Muscle layer of colon (tissue), 2 donors: ENCODE data around the gene CPSF7.

ENCODE experiments used
- H3K27ac ChIP-seq: one replicate; pipeline ENCODE4 v1.7.0; 2013; ENCODE audit warnings: low read depth, mild to moderate bottlenecking, low read length, moderate library complexity
- H3K27me3 ChIP-seq, 2 donors: one replicate each; pipeline ENCODE4 v1.7.0; 2013; ENCODE audit warnings: low read length in 2 of 2, mild to moderate bottlenecking in 2 of 2; ENCODE audit not compliant: insufficient read depth in 2 of 2, control insufficient read depth in 1 of 2
- H3K36me3 ChIP-seq: one replicate; pipeline ENCODE4 v1.7.0; 2013; ENCODE audit warnings: mild to moderate bottlenecking, low read length; ENCODE audit not compliant: insufficient read depth
- H3K4me1 ChIP-seq: one replicate; pipeline ENCODE4 v1.7.0; 2013; ENCODE audit warnings: mild to moderate bottlenecking, low read length; ENCODE audit not compliant: insufficient read depth
- H3K4me3 ChIP-seq, 2 donors: one replicate each; pipeline ENCODE4 v1.7.0; 2013; ENCODE audit warnings: low read length in 2 of 2, low read depth in 1 of 2, mild to moderate bottlenecking in 1 of 2, moderate library complexity in 1 of 2
- H3K9ac ChIP-seq: one replicate; pipeline ENCODE4 v1.7.0; 2013; ENCODE audit warnings: low read length
- H3K9me3 ChIP-seq: one replicate; pipeline ENCODE4 v1.7.0; 2013; ENCODE audit warnings: mild to moderate bottlenecking, low read length
- donor health status: abdominal sarcoma.
- donor health status: Adenocarcinoma of cecum.

The CPSF7 gene

DNA sequence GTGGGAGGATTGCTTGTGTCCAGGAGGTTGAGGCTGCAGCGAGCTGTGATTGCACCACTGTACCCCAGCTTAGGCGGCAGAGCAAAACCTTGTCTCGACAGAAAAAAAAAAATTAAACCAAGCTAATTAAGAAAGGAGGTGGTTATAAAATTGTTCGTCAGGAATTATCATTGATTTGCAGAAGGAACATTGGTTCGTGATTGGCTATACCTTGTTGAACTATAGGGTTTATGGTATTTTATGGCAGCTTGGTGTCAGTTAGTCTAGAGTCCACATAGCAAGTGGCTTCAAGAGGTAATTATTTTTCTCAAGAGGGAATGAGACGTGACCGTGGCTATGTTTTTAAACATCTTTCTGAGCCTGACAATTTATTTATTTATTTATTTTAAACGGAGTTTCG lies 48.9 kb downstream of the CPSF7 start:
- H3K9me3 ChIP-seq: no peaks in the 10 kb centered on the region
- no peak overlapping the region for H3K4me3 ChIP-seq
- no peaks in the 10 kb centered on the region for H3K27me3 ChIP-seq
- H3K9ac ChIP-seq: no peak overlapping the region
- H3K27ac ChIP-seq: no peak overlapping the region
- peaks cover 4% of the 10 kb centered on the region for H3K4me1 ChIP-seq
- H3K36me3 ChIP-seq: no peaks in the 10 kb centered on the region

- Histone ChIP-seq H3K9ac (no peak overlapping the region), H3K9me3 (no peaks in the 10 kb centered on the region), H3K27ac (no peak overlapping the region), H3K4me3 (no peak overlapping the region), H3K36me3 (no peaks in the 10 kb centered on the region), H3K27me3 (no peaks in the 10 kb centered on the region), H3K4me1 (no peaks in the 10 kb centered on the region)
Measured at GRCh38 chr11:61378713-61379313, 51.0 kb downstream of the CPSF7 start.

DNA sequence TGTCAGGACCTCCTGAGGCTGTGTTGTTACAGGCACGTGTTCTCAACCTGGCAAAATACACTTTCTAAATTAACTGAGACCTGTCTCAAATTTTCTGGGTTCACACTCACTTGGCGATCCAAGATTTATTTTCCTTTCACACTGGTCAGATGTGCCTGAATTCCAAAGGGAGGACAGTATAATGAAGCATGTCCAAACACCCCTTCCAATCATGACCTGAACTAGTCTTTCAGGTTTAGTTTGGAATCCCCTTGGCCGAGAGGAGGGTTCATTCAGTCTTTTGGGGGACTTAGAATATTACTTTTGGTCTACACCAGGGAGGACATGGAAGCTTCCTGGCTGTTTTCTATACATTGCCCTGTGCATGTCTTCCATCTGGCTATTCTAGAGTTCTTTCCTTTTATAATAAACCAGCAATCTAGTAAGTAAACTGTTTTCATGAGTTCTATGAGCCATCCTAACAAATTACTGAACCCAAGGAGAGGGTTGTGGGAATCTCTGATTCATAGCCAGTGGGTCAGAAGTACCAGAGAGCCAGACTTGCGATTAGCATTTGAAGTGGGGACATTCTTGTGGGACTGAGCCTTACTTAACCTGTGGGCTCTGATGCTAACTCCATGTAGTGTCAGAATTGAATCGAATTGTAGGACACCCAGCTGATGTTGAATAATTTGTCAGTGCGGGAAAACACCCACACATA lies 52.2 kb downstream of the CPSF7 start:
- H3K27ac ChIP-seq: no peak overlapping the region
- no peaks in the 10 kb centered on the region for H3K27me3 ChIP-seq
- H3K9ac ChIP-seq: no peak overlapping the region

GRCh38 chr11:61375761-61376108 lies 54.0 kb downstream of the CPSF7 start:
- no peak overlapping the region for H3K4me3 ChIP-seq
- H3K4me1 ChIP-seq: no peaks in the 10 kb centered on the region
- H3K9ac ChIP-seq: no peak overlapping the region
- no peak overlapping the region for H3K27ac ChIP-seq
- no peaks in the 10 kb centered on the region for H3K27me3 ChIP-seq
- no peaks in the 10 kb centered on the region for H3K9me3 ChIP-seq
- H3K36me3 ChIP-seq: no peaks in the 10 kb centered on the region

More for the DNA sequence above, 52.2 kb downstream of the CPSF7 start:
- Histone ChIP-seq H3K4me1 (no peaks in the 10 kb centered on the region), H3K9me3 (no peaks in the 10 kb centered on the region), H3K36me3 (no peaks in the 10 kb centered on the region), H3K4me3 (no peak overlapping the region)

DNA sequence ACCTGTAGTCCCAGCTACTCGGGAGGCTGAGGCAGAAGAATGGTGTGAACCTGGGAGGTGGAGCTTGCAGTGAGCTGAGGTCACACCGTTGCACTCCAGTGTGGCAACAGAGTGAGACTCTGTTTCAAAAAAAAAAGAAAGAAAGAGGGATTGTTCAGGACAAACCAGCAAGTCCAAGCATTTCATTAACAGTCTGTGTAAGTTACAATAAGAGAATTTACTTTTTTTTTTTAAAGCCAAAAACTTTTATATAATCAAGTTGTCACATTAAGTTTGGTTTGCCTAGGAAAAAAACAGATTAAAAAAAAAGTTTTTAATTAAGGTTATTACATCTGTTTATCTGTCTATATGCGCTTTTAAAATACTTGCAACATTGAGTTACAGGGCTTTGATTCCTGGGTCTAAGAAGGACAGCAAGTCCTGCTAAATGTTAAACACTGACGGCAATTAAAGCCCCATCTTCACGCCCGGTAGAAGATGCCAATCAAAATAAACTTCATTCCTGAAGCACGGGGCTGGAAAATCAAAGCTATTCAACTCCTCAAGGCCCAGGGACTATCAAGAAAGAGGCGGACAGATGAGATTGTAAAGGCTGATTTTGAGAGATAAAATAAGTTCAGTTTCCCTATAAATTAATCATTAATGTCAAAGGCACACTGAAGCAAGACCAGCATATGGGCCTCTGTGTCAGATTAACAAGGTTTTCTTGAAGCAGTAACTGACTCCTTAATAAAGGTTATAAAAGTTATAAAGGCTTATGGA lies 56.9 kb downstream of the CPSF7 start:
- H3K27me3 ChIP-seq: no peaks in the 10 kb centered on the region
- peaks cover 24% of the 10 kb centered on the region for H3K36me3 ChIP-seq
- no peaks in the 10 kb centered on the region for H3K4me1 ChIP-seq
- H3K9me3 ChIP-seq: no peaks in the 10 kb centered on the region
- no peak overlapping the region for H3K4me3 ChIP-seq
- no peak overlapping the region for H3K9ac ChIP-seq
- H3K27ac ChIP-seq: no peak overlapping the region

DNA sequence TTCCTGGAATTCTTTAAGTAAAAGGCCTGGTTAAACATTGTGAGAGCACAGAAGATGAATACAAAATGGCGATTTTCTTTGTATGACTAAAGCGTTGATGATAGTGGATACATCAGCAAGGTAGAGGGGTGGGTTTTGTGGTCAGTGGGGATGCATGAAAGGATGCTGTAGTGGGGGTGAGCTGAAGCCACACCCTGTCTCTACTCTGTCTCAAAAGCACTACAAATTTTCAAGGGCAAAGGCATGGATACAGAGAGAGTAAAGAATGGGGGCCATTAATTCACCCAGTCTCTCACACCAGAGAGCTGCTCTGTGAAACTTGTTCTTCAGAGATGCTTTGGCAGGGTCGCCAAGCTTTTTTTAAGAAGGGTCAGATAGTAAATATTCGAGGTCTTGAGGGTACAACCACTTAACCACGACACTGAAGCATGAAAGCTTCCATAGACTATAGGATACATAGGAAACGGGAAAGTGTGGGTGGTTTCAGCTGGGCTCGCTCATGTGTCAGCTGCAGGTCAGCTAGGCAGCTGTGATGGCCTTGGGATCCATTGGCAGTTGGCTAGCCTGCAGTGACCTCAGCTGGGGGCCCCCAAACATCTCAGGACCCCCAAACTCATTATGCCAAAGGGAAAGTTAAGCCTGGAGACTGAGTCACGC lies 59.3 kb downstream of the CPSF7 start:
- no peaks in the 10 kb centered on the region for H3K27me3 ChIP-seq
- no peak overlapping the region for H3K9ac ChIP-seq
- H3K9me3 ChIP-seq: no peaks in the 10 kb centered on the region
- no peaks in the 10 kb centered on the region for H3K4me1 ChIP-seq
- no peak overlapping the region for H3K27ac ChIP-seq
- H3K4me3 ChIP-seq: no peak overlapping the region
- H3K36me3 ChIP-seq: peaks cover 48% of the 10 kb centered on the region

DNA sequence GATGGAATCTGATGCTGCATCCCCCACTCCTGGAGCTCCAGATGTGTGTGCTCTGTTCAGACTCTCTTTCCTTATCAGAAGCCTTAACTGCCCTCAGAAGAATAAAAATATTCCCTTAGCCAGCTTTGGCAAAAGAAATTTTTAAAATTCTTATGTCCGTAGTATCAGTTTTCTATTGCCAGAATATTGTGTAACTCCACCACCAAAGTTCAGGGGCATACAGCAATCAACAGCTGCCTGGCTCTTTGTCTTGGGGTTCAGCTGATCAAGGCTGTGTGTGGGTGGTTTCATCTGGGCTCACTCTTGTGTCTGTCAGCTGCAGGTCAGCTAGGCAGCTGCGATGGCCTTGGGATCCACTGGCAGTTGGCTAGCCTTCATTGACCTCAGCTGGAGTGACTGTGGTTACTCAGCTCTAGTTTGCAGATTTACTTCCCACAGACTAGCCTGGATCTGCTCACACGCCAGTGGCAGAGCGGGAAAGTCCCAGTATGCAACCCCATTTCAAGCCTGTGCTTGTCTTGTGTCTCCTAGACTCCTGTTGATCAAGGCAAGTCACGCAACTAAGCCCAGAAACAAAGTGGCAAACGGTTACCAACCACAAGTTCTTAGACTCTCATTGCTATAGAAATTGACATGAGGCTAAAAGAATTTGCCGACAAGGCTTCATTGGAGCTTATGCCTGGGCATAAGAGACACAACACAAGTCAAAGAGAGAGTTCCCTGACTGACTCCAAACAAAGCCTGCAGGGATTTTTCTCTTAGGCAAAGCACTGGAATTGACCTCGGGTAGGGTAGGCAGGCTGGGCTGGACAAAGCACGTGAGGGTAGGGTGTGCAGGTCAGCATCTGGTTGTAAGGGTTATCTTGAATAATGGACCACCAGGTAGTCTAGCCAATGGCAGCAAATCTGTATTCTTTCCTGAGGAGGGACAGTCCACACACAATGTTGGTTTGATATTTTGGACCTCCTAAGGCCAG lies 60.1 kb downstream of the CPSF7 start:
- Histone ChIP-seq H3K36me3 (peaks cover 51% of the 10 kb centered on the region), H3K9ac (no peak overlapping the region), H3K4me1 (no peaks in the 10 kb centered on the region), H3K27ac (no peak overlapping the region), H3K4me3 (no peak overlapping the region), H3K27me3 (no peaks in the 10 kb centered on the region), H3K9me3 (no peaks in the 10 kb centered on the region)

DNA sequence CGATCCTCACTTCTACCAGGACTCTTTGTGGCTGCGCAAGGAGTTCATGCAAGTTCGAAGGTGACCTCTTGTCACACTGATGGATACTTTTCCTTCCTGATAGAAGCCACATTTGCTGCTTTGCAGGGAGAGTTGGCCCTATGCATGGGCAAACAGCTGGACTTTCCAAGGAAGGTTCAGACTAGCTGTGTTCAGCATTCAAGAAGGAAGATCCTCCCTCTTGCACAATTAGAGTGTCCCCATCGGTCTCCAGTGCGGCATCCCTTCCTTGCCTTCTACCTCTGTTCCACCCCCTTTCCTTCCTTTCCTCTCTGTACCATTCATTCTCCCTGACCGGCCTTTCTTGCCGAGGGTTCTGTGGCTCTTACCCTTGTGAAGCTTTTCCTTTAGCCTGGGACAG lies 61.1 kb downstream of the CPSF7 start:
- no peak overlapping the region for H3K9ac ChIP-seq

GRCh38 chr11:61367406-61367805 lies 62.4 kb downstream of the CPSF7 start:
- Histone ChIP-seq H3K9me3 (no peaks in the 10 kb centered on the region), H3K27me3 (no peaks in the 10 kb centered on the region), H3K4me3 (no peak overlapping the region), H3K4me1 (peaks cover 13% of the 10 kb centered on the region), H3K27ac (no peak overlapping the region), H3K36me3 (peaks cover 60% of the 10 kb centered on the region), H3K9ac (no peak overlapping the region)

More for the DNA sequence above, 61.1 kb downstream of the CPSF7 start:
- H3K27ac ChIP-seq: no peak overlapping the region
- no peaks in the 10 kb centered on the region for H3K9me3 ChIP-seq
- H3K36me3 ChIP-seq: peaks cover 60% of the 10 kb centered on the region
- H3K4me1 ChIP-seq: peaks cover under 1% of the 10 kb centered on the region
- H3K27me3 ChIP-seq: no peaks in the 10 kb centered on the region
- no peak overlapping the region for H3K4me3 ChIP-seq

GRCh38 chr11:61364012-61364675 lies 65.6 kb downstream of the CPSF7 start:
- H3K4me1 ChIP-seq: peaks cover 25% of the 10 kb centered on the region

More at GRCh38 chr11:61364012-61364675, 65.6 kb downstream of the CPSF7 start:
- Histone ChIP-seq H3K36me3 (peaks cover 46% of the 10 kb centered on the region), H3K27ac (no peak overlapping the region), H3K4me3 (no peak overlapping the region), H3K9ac (no peak overlapping the region), H3K9me3 (no peaks in the 10 kb centered on the region), H3K27me3 (no peaks in the 10 kb centered on the region)
